Endothelial cell of umbilical vein (primary cell): ENCODE data around the gene LUC7L. TPM values are rescaled to one million over a fixed set of nuclear protein-coding genes. Genes with fewer than 3 reads are reported as not detected.

Experiments used
- BruUV-seq: library from RNA; stranded (reverse); fragments of 400-500 nt; replicated peaks from 2 replicates; lab custom pipeline; 2021; lab: Mats Ljungman, UMichigan
- CTCF ChIA-PET: fragments of 300-600, 350-600 bp; sonication (Branson Sonifier 250); formaldehyde crosslinking; loops from one replicate; lab custom pipeline; 2021; ENCODE audit warnings: antibody characterized with exemption, inconsistent platforms; lab: Charles Lee
- POLR2A ChIA-PET: fragments of 300-600, 350-600 bp; sonication (Branson Sonifier 250); formaldehyde crosslinking; loops from one replicate; lab custom pipeline; 2021; ENCODE audit warnings: antibody characterized with exemption, inconsistent platforms; lab: Charles Lee
- DNase-seq: peaks from one replicate; pipeline ENCODE4 v3.0.0-alpha.2; 2011; ENCODE audit warnings: low read depth, low spot score
- FAIRE-seq: peaks from 2 replicates; lab custom pipeline; 2011; peaks lifted over from hg19 to GRCh38; lab: Jason Lieb, UNC
- H2AFZ ChIP-seq: 2 replicates; pipeline ENCODE4 v1.6.0; 2012; ENCODE audit warnings: low read depth, low read length, control low read depth, inconsistent platforms
- H3K27ac ChIP-seq: 2 replicates; pipeline ENCODE4 v1.5.1; 2011; ENCODE audit warnings: low read depth, mild to moderate bottlenecking, control low read depth, low read length, moderate library complexity; ENCODE audit not compliant: insufficient read depth
- H3K27me3 ChIP-seq, 2 experiments: 2 replicates each; pipeline versions ENCODE4 v1.6.0 to v1.6.1; 2011; ENCODE audit warnings: low read length in 2 of 2, mixed read lengths in 1 of 2; ENCODE audit not compliant: control insufficient read depth in 2 of 2, insufficient read depth in 2 of 2
- H3K36me3 ChIP-seq, 2 experiments: 2 replicates in 1 of 2; 3 replicates in 1 of 2; pipeline ENCODE4 v1.5.1; 2011; ENCODE audit warnings: low read length in 2 of 2, mild to moderate bottlenecking in 1 of 2, moderate library complexity in 1 of 2; ENCODE audit not compliant: control insufficient read depth in 2 of 2, insufficient read depth in 2 of 2; ENCODE audit errors: extremely low read depth in 1 of 2
- H3K4me1 ChIP-seq: 3 replicates; pipeline ENCODE4 v1.5.1; 2011; ENCODE audit warnings: mild to moderate bottlenecking, low read length; ENCODE audit not compliant: control insufficient read depth, insufficient read depth; ENCODE audit errors: extremely low read depth
- H3K4me2 ChIP-seq: 2 replicates; pipeline ENCODE4 v1.6.1; 2011; ENCODE audit warnings: low read length, control low read depth, mixed read lengths; ENCODE audit not compliant: insufficient read depth
- H3K4me3 ChIP-seq, 3 experiments: fragments of 200-600 bp in 1 of 3; sonication (generic), shearing (Covaris generic) in 1 of 3; replicated peaks in 1 of 3; 2 replicates each; pipeline ENCODE4 v1.5.1; 2011 to 2016; ENCODE audit warnings: control low read depth in 3 of 3, low read length in 3 of 3, mild to moderate bottlenecking in 2 of 3, inconsistent platforms in 1 of 3, low read depth in 1 of 3, moderate library complexity in 1 of 3; ENCODE audit not compliant: insufficient read depth in 1 of 3
- H3K79me2 ChIP-seq: 2 replicates; pipeline ENCODE4 v1.6.0; 2012; ENCODE audit warnings: low read length, inconsistent platforms; ENCODE audit not compliant: control insufficient read depth, insufficient read depth
- H3K9ac ChIP-seq: replicated peaks from 2 replicates; pipeline ENCODE3; 2011; ENCODE audit warnings: low read length, control low read depth; ENCODE audit not compliant: insufficient read depth; ENCODE audit errors: extremely low read depth
- H3K9me1 ChIP-seq: replicated peaks from 3 replicates; pipeline ENCODE4 v1.6.0; 2011; ENCODE audit warnings: mild to moderate bottlenecking, low read length; ENCODE audit not compliant: control insufficient read depth, insufficient read depth; ENCODE audit errors: extremely low read depth
- H3K9me3 ChIP-seq: replicated peaks from 2 replicates; pipeline ENCODE4 v1.5.1; 2012; ENCODE audit warnings: low read length, inconsistent platforms; ENCODE audit not compliant: control insufficient read depth, insufficient read depth
- H4K20me1 ChIP-seq: replicated peaks from 2 replicates; pipeline ENCODE3; 2011; ENCODE audit warnings: mild to moderate bottlenecking, low read length; ENCODE audit not compliant: control insufficient read depth, insufficient read depth; ENCODE audit errors: extremely low read depth
- EZH2 ChIP-seq: IDR thresholded peaks from 2 replicates; pipeline ENCODE4 v1.6.1; 2012; ENCODE audit warnings: borderline replicate concordance, low read depth, mild to moderate bottlenecking, moderate library complexity, low read length, inconsistent platforms; ENCODE audit not compliant: severe bottlenecking
- FOS ChIP-seq: IDR thresholded peaks from 2 replicates; pipeline ENCODE4 v1.6.1; 2011; ENCODE audit warnings: mild to moderate bottlenecking, low read length, moderate library complexity, borderline replicate concordance; ENCODE audit not compliant: insufficient read depth
- GATA2 ChIP-seq: IDR thresholded peaks from 2 replicates; pipeline ENCODE4 v1.7.0; 2011; ENCODE audit warnings: low read depth, mild to moderate bottlenecking, moderate library complexity, mixed read lengths, low read length; ENCODE audit not compliant: insufficient read length, insufficient read depth
- JUN ChIP-seq: IDR thresholded peaks from 2 replicates; pipeline ENCODE4 v1.6.1; 2011; ENCODE audit warnings: borderline replicate concordance, low read depth; ENCODE audit not compliant: insufficient read length, insufficient read depth
- MYC ChIP-seq: IDR thresholded peaks from one replicate; pipeline ENCODE4 v1.6.1; 2011; ENCODE audit warnings: mild to moderate bottlenecking, low read depth, low read length
- POLR2A ChIP-seq: IDR thresholded peaks from 2 replicates; pipeline ENCODE4 v1.6.1; 2012; ENCODE audit warnings: low read depth, mild to moderate bottlenecking, control low read depth, low read length
- POLR2AphosphoS5 ChIP-seq: IDR thresholded peaks from 2 replicates; pipeline ENCODE4 v1.6.1; 2012; ENCODE audit warnings: low read depth, mild to moderate bottlenecking, control low read depth, low read length, moderate library complexity; ENCODE audit not compliant: insufficient read depth
- dilution Hi-C: fragments of 300-500 bp; cut with MboI; formaldehyde crosslinking; loops from one replicate; pipeline ENCODE4 v1.15.0; 2019; ENCODE audit warnings: low sequenced_read_pairs; ENCODE audit not compliant: extremely low pct_ligation_motif_present
- intact Hi-C: fragments of 100-400 bp; cut with micrococcal nuclease; formaldehyde crosslinking; loops from one replicate; pipeline ENCODE4 v1.10.0; 2022
- polyA plus RNA-seq, 4 experiments: library from polyadenylated mRNA; depleted of rRNA in 3 of 4; stranded (reverse) in 3 of 4; unstranded in 1 of 4; fragments of >200 nt; gene quantifications; 2 replicates each; pipeline versions ENCODE4 v1.2.1 to v1.2.3, GENCODE V29; 2011 to 2012; ENCODE audit warnings: missing spikeins in 1 of 4
- total RNA-seq: library from RNA; stranded (reverse); gene quantifications from 2 replicates; pipeline ENCODE4 v1.2.3, GENCODE V29; 2021
- TF ChIP-seq, protein P1 (sequence below), 2 donors: IDR thresholded peaks; 1 replicate in 1 of 2; 2 replicates in 1 of 2; pipeline ENCODE4 v1.5.1; 2011; ENCODE audit warnings: low read length in 2 of 2, mild to moderate bottlenecking in 2 of 2, moderate library complexity in 2 of 2, control low read depth in 1 of 2, inconsistent platforms in 1 of 2, low read depth in 1 of 2; ENCODE audit not compliant: insufficient read depth in 1 of 2; ENCODE audit errors: extremely low read depth in 1 of 2
- TF ChIP-seq, protein P2 (sequence below): IDR thresholded peaks from 2 replicates; pipeline ENCODE4 v1.6.1; 2011; ENCODE audit not compliant: insufficient read depth, insufficient read length

The LUC7L gene
- total and polyA plus RNA-seq, 2 donors (not counting 3 experiments of a cell fraction or from before 2014, with no cell fraction given) = 75.4 to 94.7 TPM

DNA sequence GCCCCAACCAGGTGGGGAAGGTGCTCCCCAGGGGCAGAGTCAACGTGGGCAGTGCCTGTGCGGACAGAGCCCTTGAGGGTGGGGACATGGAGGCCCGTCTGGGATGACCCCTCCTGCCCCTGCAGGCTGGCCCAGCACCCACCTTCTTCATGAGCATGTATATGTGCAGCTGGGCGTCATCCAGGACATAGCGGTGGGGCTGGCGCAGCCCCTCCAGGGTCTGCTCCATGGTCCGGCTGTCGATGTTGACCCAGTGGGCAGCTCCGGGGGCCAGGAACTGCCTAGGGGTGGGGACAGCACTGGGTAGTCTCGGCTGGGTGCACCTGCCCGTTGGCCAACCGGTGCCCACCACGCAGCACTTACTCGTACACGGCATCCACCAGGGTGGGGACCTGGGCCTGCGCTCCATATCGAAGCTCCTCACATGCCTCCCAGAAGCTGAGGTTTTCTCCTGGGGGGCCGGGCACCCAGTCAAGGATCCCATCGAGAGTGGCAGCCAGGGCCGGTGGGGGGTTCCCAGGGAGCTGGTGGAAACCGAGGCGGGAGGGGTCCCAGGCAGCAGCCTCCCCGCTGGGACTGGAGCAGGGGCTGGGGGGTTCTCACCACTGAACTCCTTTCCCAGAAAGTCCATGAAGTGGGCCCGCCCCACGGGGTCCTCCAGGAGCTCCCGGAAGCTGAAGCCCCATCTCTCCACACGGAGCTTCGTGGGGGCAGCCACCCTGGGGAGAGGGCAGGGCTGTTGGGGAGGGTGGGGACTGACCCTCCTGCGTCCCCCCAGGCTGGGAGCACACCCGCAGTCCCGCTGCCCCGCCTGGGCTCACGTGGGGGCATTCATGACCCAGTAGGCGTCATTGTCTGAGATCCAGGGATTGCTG lies 41.4 kb upstream of the LUC7L start:
- FAIRE-seq = no peak
- no peaks in the 10 kb centered on the region for H3K27me3 ChIP-seq
- POLR2A ChIA-PET = no interaction called here
- DNase-seq = no peak
- no peak overlapping the region for H3K9ac ChIP-seq
- H2AFZ ChIP-seq = no peak overlapping the region
- BruUV-seq = no TSS peak
- no peaks in the 10 kb centered on the region for H3K9me1 ChIP-seq
- intact Hi-C loops (no loop called here), dilution Hi-C loops (no loop called here)
- H3K27ac ChIP-seq = no peak overlapping the region
- CTCF ChIA-PET = no interaction called here
- peaks cover 3% of the 10 kb centered on the region for H3K4me1 ChIP-seq
- H3K4me3 ChIP-seq = no peak overlapping the region
- H3K4me2 ChIP-seq = no peak overlapping the region
- TF ChIP-seq, protein P1, sequence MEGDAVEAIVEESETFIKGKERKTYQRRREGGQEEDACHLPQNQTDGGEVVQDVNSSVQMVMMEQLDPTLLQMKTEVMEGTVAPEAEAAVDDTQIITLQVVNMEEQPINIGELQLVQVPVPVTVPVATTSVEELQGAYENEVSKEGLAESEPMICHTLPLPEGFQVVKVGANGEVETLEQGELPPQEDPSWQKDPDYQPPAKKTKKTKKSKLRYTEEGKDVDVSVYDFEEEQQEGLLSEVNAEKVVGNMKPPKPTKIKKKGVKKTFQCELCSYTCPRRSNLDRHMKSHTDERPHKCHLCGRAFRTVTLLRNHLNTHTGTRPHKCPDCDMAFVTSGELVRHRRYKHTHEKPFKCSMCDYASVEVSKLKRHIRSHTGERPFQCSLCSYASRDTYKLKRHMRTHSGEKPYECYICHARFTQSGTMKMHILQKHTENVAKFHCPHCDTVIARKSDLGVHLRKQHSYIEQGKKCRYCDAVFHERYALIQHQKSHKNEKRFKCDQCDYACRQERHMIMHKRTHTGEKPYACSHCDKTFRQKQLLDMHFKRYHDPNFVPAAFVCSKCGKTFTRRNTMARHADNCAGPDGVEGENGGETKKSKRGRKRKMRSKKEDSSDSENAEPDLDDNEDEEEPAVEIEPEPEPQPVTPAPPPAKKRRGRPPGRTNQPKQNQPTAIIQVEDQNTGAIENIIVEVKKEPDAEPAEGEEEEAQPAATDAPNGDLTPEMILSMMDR (IDR thresholded peaks at IDR 0.05; ENCODE audit: extremely low read depth in 1 of 2, insufficient read depth in 1 of 2, low read depth in 1 of 2, low read length in 2 of 2) = no peak
- TF ChIP-seq POLR2AphosphoS5 (no peak), POLR2A (no peak), FOS (no peak), JUN (no peak), GATA2 (no peak), EZH2 (no peak), MYC (no peak)
- TF ChIP-seq, protein P2, sequence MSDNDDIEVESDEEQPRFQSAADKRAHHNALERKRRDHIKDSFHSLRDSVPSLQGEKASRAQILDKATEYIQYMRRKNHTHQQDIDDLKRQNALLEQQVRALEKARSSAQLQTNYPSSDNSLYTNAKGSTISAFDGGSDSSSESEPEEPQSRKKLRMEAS = no peak
- H3K9me3 ChIP-seq = no peaks in the 10 kb centered on the region
- H3K79me2 ChIP-seq = no peaks in the 10 kb centered on the region
- H3K36me3 ChIP-seq = no peaks in the 10 kb centered on the region
- no peaks in the 10 kb centered on the region for H4K20me1 ChIP-seq
